NCI-H187 (cell line): ENCODE measurements around the gene UBASH3A.

Experiments
- DNase-seq, 2 experiments: peaks; one replicate each; lab custom pipeline; 2025; lab: John Stamatoyannopoulos, UW

Gene UBASH3A

GRCh38 chr21:42374864-42375499, 28.7 kb upstream of the UBASH3A start:
- no peak for DNase-seq

DNA sequence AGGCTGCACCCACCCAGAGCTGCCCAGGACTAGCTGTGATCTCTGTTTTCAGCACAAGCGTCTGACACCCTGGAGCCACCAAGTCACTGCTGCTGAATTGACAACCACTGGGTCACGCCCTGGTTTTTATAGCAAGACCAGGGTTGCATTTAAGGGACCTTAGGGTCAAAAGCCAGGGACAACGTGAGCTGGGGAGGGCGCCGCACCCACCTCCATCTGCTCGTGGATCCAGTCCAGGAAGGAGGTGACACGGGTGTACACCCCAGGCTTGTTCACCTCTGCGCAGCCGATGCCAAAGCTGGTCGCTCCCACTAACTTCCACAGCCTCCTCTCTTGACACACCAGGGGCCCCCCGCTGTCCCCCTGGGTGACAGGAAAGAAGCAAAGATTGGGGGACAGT, 28.2 kb upstream of the UBASH3A start:
- DNase-seq = no peak

GRCh38 chr21:42375966-42376337, 27.8 kb upstream of the UBASH3A start:
- DNase-seq = no peak

DNA sequence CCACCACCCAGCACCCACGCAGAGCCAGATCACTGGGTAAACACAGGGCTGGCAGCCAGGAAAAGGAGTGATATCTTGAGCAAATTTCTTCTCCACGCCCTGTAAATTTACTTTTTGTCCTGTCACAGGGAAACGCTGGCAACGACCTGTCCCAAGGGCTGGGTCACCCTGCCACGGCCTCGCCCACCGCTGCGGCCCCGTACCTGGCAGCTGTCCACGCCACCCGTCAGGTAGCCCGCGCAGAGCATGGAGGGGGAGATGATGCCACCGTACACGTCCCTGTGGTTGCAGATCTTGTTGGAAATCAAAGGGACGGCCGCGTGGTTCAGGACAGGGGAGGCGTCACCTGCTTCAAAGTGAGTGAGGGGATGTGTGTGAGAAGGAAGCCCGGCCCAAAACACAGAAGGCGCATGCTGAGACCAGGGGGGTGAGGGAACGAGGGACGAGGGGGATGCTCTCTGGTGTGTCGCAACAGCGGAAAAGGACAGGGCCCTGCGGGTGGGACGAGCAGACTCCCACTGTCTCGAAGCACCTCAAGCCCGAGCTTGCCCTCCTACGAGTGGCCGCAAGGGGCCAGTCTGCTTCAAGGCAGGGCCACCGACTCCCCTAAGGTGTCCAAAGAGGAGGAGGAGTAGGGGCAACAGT, 27.2 kb upstream of the UBASH3A start:
- DNase-seq = no peak

DNA sequence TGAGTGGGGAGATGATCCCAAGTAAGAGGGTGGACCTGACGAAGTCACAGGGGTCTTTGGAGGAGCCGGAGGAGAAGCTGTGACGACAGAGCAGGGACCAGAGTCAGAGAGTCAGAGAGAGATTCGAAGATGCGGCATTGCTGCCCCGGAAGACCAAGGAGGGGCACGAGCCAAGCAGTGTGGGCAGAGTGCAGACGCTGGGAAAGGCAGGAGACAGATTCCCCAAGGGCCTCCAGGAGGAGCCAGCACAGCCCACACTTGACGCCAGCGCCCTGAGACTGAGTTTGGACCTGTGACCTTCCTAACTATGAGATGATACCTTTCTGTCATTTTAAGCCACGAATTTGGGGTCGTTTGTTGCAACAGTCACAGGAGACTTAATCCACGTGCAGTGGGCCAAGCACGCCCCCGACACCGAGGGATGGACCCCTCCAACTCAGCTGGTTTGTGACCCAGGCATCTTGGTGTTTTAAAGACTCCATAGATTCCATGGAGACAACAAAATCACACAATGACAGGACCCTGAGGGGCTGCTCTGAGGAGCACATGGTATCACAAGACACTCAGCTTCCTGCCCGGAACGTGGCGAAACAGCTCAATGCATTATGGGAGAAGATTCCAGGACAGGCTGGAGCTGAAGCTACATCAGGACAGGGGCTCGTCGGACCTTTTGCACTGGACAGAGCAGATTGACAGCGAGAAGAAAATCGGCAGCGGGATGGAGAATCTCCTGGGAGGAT, 26.3 kb upstream of the UBASH3A start:
- no peak for DNase-seq

- DNase-seq = no peak
Observed at GRCh38 chr21:42377951-42378340, 25.8 kb upstream of the UBASH3A start.

- DNase-seq = no peak
Observed at GRCh38 chr21:42378418-42378817, 25.3 kb upstream of the UBASH3A start.

DNA sequence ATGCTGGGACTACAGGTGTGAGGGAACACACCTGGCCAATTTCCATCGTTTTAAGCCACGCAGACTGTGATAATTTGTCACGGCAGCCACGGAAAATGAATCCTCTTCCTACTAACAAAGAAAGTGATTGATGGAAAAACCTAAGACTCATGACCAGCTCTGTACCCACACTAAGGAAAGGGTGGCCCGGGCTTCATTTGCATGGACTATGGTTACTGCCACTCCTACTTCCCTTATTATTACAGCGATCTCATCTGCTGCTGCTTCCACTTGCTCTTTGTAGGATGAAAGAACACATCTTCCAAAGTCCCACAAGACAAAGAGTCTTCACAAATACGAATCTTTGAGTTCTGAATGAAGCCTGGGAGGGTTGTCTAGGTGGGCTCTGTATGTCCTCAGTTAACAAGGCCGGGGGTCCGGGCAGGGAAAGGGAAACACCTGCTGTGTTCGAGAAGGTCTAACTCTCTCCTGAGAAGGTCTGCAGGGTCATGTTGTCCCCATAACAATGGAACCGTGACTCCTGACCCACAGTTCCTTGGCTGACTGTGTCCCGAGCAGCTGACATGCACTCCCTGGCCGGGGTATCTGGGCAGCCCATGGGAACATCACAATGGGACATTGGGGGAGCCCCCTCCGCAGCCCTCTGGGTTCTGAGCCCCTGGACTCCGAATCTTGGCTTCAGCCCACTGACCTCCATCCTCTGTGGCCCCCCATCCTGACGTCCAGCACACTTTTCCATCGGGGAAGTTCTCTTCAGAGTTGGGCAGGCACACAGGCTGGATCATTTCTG, 24.1 kb upstream of the UBASH3A start:
- DNase-seq = no peak

DNA sequence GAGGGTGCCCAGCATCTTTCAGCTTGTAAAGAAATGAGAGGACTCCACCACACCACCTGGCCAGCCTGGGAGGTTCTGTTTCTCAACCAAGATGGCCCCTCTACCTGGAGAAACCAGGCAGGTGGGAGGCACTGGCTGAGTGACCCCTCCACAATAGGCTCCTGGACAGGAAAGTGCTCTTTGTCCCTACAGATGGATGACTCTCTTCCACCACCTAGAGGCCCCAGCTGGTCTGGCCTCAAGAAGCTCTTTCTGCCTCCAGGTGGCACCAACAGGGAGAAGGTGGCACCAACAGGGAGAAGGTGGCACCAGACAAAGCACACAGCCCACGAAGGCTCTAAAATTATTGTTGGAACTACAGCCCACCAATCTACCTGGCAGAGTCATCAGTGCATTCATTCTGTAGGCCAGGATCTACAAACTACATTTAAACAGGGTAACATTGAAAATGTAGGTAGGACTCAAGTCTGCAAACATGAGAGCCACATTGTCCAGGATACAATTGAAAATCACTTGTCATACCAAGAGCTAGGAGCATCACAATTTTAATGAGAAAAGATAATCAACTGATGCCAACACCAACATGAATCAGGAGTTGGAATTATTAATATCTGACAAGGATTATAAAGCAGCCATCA, 22.2 kb upstream of the UBASH3A start:
- DNase-seq = no peak

- DNase-seq = no peak
Observed at GRCh38 chr21:42382915-42383314, 20.8 kb upstream of the UBASH3A start.

- DNase-seq = no peak
Observed at GRCh38 chr21:42383331-42383730, 20.4 kb upstream of the UBASH3A start.

DNA sequence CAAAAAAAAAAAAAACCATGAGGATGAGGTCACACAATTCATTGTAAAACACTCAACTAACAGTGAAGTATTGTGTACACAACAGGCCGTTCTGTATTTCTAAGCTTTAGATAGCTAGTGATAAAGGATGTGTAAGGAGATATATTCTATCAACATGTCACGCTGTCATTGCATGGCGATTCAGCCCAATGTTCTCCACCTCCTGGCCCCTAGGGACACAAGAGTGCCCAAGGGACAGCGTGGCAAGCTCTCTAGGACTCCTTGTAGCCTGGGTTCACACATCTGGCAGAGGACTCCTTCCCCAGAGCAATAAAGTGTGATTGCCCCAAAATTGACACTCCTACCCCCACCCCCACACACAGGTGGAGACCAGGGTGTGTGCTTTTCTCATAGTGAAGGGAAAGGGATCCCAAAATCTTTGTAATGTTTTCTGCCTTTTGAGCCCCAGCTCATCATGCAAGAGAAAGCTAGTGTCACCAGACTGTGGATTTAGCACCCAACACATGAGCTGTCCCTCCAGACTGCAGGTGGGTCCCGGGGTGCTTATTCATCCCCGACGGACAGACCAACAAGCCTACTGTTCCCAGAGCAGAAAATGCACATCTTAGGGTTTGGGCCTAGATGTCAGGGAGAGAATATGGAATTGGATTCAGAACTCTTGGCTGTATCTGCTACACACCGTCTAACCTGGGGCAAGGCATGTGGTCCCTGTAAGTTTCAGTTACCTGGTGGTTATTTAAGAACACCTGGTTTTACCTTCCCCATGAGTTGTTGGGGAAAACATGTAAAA, 19.4 kb upstream of the UBASH3A start:
- no peak for DNase-seq

DNA sequence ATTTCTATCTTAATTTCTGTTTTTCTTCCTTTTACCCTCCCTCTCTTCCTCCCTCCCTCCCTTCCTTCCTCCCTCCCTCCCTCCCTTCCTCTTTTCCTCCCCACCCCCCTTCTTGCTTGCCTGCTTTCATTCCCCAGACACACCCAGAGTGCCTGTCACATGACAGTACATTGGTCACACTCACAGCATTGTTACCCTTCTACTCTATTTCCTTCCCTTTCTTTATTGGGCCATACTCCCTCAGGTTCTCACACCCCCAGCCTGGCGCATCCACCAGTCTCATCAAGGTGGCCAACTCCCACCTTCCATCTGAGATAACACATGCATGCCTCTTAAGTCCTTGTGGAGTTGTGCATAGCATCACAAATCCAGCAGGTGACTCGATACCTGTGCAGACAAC, 18.7 kb upstream of the UBASH3A start:
- DNase-seq = no peak

DNA sequence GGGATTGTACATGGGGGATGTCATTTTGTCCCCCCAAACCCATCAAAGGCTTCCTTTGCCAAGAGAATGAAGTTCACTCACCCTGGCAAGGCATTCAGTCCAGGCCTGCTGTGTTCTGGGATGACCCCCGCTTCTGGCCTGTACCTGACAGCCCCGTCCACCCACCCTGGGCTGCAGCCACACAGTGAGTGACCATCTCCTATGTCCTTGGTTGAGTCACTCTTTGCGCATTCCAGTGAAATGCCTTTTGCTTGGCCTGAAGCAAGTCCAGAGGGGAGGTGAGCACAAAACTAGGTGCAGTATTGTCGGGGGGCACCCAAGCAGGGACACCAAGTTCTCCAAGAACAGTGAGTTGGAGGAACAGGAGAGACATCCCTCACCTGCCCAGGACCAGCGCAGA, 18.1 kb upstream of the UBASH3A start:
- DNase-seq = no peak

DNA sequence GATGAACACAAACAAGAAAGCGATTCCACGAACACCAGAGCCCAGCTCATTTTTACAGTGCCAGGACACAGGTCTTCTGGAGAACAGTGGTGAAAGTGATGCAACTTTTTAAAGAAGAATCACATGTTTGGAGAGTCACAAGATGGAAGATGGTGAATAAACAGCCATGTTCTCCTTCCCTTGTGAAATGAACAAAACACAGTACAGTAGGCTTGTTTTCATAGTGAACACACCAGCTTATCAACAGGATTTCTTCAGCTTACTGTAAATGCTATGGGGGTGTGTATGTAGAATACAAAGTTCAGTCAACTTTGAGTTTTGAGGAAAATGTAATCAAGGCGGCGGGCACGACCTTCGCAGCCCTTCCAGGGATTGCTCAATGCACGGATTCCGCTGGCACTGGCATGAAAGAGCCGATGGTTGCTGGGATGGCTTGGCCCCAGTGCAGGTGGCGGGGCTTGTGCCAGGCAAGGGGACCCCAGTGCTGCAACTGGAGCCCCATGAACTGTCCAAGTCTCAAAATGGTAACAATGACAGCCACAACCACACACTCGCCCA, 17.6 kb upstream of the UBASH3A start:
- no peak for DNase-seq

DNA sequence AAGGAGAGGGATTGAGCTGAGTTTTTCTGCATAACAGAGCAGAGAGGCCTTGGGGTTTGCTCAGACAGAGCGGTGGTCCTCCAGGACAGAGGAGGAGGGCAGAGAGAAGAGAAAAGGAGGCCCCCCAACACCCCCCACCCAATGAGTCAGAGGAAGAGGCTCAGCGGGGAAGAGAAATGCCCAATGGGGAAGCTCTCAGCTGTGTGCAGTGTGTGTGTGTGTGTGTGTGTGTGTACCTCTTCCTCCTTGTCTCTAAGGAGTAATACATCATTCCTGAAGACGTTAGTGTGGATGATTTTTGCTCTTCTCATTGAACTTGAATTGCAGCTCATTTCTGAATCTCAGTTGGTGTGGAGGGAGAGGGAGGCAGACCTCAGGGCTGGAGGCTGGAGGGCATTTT, 16.5 kb upstream of the UBASH3A start:
- no peak for DNase-seq

- no peak for DNase-seq
Observed at GRCh38 chr21:42387843-42388340, 15.8 kb upstream of the UBASH3A start.

GRCh38 chr21:42388740-42389448, 14.8 kb upstream of the UBASH3A start:
- DNase-seq = no peak

GRCh38 chr21:42389449-42389835, 14.3 kb upstream of the UBASH3A start:
- no peak for DNase-seq

DNA sequence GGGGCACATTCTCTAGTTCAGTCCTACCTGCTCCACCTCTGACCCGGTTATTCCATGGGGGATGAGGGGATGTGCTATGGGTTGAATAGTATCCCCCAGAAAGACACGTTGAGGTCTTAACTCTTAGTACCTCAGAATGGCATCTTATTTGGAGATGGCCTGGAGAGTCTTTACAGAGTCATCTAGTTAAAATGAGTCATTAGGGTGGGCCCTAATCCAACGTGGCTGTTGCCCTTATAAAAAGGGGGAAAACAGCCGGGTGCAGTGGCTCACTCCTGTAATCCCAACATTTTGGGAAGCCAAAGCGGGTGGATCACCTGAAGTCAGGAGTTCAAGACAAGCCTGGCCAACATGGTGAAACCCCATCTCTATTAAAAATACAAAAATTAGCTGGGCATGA, 13.5 kb upstream of the UBASH3A start:
- no peak for DNase-seq
